CD4-positive, alpha-beta T cell treated with Interleukin-17A for 4 hours (primary cell): Measurements from ENCODE around the gene CLCN4.

Source experiments
- DNase-seq: peaks from one replicate; pipeline ENCODE4 v3.0.0-alpha.2; 2020; ENCODE audit warnings: mixed read lengths

CLCN4 gene

DNA sequence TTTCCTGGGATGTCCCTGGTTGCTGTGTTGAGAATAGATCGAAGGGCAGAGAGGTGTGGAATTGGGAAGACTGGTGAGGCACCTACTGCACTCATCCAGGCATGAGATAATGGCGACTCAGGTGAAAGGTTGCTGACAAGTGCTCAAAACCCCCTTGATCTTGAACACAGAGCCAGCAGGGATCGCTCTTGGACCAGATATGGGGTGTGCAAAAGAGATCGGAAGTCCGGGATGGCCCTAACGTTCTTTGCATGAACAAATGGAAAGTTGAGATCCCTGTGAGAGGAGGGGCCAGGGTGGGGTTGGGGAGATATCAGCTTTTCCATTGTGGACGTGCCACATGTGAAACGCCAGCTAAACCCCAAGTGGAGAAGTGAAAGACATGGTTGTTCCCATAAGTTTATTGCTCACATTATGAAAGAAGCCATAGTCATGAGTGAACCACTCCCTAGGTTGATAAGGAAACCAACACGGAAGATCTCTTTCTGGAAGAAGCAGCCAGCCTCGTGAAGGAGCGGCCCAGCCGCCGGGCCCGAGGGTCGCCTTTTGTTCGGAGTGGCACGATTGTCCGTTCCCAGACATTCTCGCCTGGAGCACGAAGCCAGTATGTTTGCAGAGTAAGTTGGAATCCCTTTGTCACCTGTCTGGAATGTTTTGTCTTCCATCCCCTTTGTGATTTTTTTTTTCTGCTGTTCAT lies 22.6 kb upstream of the CLCN4 start:
- no peak for DNase-seq

GRCh38 chrX:10134921-10135320 lies 21.9 kb upstream of the CLCN4 start:
- DNase-seq, result no peak

DNA sequence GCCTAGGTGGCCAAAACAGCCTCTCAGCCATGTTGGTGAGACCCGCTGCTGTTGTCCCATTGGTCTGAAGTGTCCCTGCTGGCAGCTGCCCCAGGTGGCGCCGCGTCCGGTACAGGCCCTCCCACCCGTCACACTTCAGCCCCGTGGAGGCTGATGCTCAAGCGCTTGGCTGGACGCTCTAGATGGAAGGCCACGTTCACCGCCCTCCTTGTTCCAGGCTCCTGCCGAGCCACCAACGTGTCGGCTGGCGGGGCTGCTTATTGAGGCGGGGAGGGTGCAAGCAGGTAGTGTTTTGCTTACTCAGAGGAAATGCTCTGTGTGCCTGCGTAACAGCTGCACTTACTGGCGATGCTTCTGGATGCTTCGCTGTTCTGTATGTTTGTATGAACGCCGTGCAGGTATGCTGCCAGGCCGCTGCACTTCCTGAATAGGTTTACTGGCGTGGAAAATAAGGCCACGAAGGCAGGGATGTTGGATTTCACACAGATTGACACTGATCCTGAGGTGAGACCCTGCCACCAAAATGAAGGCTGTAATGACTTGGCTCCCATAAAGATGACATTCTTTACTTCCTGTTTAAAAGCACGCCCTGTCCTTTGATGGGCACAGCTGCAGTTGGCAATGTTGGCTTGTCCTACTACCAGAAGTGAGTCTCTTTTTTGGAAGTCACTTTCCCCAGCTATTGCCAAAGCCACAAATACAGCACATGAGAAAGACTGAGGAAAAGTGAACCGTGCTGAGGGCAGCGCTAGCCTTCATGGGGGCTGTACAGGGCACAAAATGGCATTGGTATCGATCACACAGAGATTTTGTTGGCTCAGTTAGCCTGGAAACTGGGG lies 21.0 kb upstream of the CLCN4 start:
- no peak for DNase-seq

DNA sequence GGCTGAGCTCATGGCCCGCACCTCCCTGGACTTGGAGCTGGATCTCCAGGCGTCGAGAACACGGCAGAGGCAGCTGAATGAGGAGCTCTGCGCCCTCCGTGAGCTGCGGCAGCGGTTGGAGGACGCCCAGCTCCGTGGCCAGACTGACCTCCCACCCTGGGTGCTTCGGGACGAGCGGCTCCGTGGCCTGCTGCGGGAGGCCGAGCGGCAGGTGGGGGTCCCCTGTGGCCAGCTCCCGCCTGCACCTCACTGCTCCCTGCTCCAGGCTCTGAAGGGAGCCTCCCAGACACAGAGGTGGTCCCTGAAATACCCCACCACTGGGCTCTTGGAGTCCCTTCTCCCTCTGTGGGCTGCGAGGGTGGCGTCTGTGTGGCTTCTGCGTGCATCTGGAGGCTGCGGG lies 18.0 kb upstream of the CLCN4 start:
- no peak for DNase-seq

DNA sequence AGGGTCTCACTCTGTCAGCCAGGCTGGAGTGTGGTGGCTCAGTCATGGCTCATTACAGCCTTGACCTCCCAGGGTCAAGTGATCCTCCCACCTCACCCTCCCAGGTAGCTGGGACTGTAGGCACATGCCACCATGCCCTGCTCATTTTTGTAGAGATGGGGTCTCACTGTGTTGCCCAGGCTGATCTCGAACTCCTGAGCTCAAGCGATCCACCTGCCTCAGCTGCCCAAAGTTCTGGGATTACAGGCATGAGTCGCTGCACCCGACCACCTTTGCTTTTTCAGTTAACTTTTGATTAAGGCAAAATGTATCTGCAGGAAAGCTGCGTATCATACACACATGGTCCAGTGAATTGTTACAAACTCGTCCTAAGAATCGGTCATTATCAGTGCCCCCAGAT lies 16.5 kb upstream of the CLCN4 start:
- DNase-seq, result no peak

DNA sequence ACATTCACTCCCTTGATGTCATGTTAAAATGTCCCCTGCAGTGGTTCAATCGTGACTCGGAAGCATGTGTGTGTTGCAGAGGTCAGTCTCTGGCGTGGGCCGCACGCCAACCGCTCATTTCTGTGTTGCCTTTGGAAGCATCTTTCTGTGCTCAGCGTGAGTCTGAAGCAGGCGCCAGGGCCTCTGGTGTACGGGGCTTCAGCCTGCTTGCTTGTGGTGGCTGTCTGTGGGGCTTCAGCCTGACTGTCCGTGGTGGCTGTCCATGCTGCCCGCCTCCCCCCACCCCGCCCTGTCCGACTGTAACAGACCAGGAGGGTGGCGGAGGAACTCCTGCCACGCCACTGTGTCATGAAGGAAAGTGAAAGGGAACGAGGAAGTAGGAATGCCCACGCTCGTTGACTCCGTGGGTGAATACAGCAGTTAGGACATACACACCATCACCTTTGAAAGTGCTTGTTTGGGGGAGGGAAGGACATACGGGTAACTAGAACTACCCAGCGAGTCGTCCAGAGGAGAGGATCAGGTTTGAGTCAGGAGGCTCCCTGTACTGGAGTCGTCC lies 14.7 kb upstream of the CLCN4 start:
- DNase-seq, result no peak

GRCh38 chrX:10143071-10143983 lies 13.4 kb upstream of the CLCN4 start:
- DNase-seq, result no peak

DNA sequence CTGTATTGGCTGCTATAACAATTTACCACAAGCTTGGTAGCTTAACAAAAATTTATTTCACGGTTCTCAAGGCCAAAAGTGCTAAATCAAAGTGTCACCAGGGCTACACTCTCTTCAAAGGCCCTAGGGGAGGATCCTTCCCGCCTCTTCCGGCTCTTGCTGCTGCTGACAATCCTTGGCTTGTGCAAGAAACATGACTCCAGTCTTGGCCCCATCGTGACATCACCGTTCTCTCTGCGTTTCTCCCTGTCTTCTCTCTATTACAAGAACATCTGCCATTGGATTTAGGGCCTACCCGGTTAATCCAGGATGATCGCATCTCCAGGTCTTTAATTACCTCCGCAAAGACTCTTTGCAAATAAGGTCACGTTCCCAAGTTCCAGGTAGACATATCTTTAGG lies 10.4 kb upstream of the CLCN4 start:
- no peak for DNase-seq

DNA sequence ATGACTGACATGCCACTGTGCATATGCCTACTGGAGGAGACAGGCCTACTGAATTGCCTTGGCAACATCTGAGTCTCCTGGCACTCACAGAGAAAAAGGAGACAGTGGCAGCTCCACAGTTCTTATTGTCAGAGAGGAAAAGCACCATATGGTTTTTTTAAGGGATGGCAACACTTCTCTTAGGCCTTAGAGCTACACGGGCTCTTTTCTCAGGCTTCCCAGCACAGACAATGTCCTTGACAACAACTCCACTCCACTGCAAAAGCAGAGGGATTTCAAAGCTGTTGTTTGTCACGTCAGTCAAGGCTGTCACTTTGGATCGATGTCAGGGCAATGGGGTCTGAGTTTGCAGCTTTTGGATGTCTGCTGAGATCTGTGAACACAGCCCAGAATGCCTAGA lies 4.7 kb upstream of the CLCN4 start:
- DNase-seq, result no peak

- DNase-seq, result no peak
Measured at GRCh38 chrX:10155137-10155536, 1.6 kb upstream of the CLCN4 start.

GRCh38 chrX:10157032-10157341 lies 212 bp downstream of the CLCN4 start:
- DNase-seq, result no peak

DNA sequence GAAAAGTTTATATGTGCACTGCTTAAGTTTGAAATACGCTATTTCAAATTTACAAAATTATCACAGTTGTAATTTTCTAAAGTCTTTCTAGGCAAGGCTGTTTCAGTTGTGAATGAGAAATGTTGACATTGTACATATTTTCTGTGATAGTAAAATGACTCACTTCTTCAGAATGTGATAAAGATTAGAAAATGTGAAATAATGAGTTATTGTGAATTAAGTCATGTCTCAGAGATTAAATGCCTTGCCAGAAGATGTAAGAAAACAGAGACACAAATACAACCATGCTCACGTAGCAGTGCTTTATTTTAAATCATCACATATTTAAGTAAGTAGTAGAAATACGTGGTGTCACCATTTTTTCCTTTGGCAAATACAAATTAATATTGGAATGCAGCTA lies 768 bp downstream of the CLCN4 start:
- DNase-seq, result no peak

DNA sequence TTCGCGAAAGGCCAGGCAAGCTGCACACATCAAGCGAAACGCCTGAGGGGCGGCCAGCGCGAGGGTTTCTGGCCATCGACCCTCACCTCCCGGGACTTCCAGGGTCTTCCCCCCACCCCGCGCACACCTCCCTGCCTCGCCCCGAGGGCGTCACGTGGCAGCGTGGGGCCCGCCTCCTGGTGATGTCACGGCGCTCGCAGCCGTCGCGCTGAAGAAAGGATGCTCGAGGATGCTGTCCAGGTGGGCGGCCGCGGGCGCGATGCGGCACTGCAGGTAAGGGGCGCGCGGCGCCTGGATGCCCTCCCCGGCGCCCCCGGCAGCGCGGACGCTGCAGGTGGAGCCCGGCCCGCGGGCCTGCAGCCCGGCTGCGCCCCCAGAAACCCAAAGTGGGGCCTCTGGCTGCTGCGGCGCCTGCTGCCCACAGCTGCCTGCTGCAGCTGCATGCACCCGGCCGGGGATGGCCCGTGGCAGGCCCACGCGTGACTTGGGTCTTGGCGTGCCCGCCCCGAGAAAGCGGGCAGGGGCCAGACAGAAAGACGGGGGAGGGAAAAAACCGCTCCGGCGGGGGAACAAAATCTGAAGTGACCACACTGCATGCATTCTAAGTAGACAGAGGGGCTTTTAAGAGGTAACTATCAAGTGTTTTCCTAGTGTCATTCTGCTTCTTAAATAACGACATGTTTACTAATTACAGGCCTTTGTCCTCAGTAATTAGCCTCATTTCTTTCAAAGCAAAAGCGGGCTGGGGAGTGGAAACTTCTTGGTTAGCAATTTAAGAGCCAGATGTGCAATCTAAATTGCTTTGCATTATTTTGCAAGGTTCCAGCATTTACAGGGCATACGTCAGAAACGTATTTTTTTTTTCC lies 1.7 kb downstream of the CLCN4 start:
- peak; percentile 16 for DNase-seq

DNA sequence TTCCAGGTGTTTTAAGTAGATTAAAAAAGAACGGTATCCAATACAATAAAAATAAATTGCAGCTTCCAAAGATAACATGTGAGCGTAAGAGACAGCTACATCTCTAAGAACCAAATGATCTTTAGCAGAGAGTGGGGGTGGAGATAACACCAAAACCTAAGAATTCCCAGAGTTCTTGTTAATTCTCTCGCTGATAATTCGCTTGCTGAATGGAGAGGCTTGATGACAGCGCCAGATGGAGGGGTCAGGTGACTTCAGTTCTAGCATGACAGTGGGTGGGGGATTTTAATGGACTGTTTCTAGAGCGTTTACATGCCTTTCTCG lies 2.3 kb downstream of the CLCN4 start:
- DNase-seq, result no peak

DNA sequence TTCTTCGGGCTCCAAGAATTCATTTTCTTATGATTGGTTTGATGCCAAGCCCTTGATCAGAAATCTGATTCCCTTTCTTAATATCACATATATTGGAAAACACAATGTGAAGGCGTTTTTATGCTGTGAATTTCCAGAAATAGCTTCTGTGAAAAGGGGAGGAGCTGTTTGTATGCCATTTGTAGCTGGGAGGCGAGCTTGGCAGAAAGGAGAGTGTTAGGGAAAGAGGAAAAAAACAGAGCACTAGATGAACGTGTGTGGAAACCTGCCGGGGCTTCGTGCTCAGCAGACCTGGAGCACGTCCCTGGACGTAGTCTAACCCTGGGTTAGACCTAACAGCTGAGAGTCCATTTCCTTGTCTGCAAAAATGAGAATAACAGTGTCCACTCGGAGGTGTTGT lies 3.4 kb downstream of the CLCN4 start:
- DNase-seq, result no peak

- DNase-seq, result no peak
Measured at GRCh38 chrX:10163031-10163430, 6.3 kb downstream of the CLCN4 start.

DNA sequence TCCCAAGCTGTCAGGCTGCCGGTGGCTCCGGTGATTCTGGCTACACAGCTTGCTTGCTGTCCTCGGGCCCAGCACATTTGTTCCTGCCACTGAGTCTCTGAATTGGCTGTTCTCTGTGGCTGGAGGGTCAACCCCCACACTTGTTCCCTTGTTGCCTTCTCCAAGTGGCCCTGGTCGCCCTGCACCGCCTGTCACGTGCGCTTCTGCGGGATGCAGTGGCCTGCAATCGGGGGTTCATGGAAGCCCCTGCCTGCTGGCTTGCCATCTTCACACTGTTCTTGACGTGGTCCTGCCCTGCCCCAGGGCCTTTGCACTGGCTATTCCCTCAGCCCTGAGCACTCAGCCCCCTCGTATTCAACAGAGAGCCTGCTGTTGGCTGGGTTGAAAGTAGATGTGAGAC lies 8.1 kb downstream of the CLCN4 start:
- no peak for DNase-seq

GRCh38 chrX:10165580-10166247 lies 8.9 kb downstream of the CLCN4 start:
- no peak for DNase-seq

- DNase-seq, result no peak
Measured at GRCh38 chrX:10166248-10166716, 9.5 kb downstream of the CLCN4 start.

DNA sequence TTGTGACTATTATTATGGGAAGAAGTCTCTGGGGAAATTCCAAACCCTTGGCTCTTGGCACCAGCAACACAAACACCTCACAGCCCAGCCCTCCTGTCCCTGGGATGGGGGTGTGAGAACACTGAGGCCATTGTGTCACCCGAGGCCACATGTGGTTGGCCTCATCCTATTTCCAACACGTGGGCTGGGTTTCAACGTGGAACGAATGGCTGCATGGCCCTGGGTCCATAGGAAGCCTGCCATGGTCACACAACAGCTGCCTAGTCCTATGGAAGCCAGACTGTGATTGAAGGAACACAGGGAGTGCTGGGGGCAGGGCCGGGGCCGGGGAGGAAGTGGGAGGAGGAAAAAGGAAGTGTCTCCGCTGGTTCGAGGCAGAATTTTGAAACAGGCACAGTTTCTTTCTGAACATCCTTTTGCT lies 10.0 kb downstream of the CLCN4 start:
- no peak for DNase-seq

GRCh38 chrX:10167573-10167972 lies 10.8 kb downstream of the CLCN4 start:
- DNase-seq, result no peak

GRCh38 chrX:10168226-10168625 lies 11.5 kb downstream of the CLCN4 start:
- no peak for DNase-seq
